Measurements from ENCODE around the gene KIAA1328.

KIAA1328 gene

DNA sequence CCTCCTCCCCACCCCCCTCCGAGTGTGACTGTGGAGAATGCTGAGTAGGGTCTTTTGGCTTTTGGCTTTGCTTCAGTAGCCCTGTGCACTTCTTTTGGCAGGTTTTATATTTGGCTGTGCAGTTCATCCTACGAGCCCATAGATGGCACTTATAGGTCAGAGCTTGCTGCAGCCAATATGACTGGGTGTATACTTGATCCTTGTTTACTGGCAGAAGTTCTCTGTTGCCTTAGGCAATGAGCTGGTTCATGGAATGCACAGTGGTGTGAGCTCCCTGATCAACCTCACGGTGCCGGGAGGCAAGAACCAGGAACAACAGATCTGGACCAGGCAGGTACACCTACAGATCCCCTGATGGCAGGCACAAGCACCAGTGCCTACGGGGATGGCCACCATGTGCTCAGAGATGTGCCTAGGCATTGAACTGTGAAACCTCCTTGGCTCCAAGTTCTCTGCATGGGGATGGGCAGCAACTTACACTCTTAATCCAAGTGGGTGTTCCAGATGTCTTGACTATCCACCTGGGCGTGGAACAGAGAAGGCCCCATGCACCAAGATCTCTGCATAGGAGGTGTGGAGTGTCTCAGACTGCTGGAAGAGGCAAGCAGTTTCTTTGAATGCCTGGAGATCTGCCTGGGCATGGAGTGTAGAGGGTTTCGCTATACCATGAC lies 190.4 kb downstream of the KIAA1328 start:
- ChIA-PET POLR2A (ENCODE audit: low non-redundant PET) (no interaction called here), CTCF (interaction anchor here (0.6 to 0.7 kb wide), 2 partner anchors 34 to 746 kb away, joined by 3 to 6 read pairs; no protein-coding TSS in a partner anchor)

GRCh38 chr18:37033419-37033818 lies 204.5 kb downstream of the KIAA1328 start:
- CTCF ChIA-PET, result no interaction called here
- POLR2A ChIA-PET (ENCODE audit: low non-redundant PET), result no interaction called here
- no peak overlapping the region for H3K27ac ChIP-seq
- TF ChIP-seq, protein P1, sequence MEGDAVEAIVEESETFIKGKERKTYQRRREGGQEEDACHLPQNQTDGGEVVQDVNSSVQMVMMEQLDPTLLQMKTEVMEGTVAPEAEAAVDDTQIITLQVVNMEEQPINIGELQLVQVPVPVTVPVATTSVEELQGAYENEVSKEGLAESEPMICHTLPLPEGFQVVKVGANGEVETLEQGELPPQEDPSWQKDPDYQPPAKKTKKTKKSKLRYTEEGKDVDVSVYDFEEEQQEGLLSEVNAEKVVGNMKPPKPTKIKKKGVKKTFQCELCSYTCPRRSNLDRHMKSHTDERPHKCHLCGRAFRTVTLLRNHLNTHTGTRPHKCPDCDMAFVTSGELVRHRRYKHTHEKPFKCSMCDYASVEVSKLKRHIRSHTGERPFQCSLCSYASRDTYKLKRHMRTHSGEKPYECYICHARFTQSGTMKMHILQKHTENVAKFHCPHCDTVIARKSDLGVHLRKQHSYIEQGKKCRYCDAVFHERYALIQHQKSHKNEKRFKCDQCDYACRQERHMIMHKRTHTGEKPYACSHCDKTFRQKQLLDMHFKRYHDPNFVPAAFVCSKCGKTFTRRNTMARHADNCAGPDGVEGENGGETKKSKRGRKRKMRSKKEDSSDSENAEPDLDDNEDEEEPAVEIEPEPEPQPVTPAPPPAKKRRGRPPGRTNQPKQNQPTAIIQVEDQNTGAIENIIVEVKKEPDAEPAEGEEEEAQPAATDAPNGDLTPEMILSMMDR (conservative IDR thresholded peaks at IDR 0.05; ENCODE audit: low read depth), result no peak
- DNase-seq (ENCODE audit: low spot score), result no peak

More for the DNA sequence above, 190.4 kb downstream of the KIAA1328 start:
- TF ChIP-seq, protein P1 (conservative IDR thresholded peaks at IDR 0.05; ENCODE audit: low read depth), result no peak; the same call in 1 of the 2 replicates
- no peak overlapping the region for H3K27ac ChIP-seq
- DNase-seq (ENCODE audit: low spot score), result peak; percentile 2

DNA sequence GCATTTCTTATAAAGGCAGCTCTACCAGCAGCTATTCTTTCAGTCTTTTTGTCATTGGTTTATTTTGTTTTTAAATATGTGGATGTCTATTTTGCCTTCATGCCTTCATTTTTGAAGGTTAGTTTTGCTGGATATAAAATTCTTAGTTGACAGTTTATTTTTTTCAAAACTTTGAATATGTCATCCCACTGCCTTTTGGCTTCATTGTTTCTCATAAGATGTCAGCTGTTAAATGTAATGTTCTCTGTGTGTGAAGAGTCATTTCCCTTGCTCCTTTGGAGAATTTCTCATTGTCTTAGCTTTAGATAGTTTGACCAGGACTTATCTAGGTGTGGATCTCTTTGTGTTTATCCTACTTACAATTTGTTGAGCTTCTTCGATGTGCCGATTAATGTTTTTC lies 213.5 kb downstream of the KIAA1328 start:
- TF ChIP-seq, protein P1 (conservative IDR thresholded peaks at IDR 0.05; ENCODE audit: low read depth), result no peak
- POLR2A ChIA-PET (ENCODE audit: low non-redundant PET), result no interaction called here
- DNase-seq (ENCODE audit: low spot score), result no peak
- H3K27ac ChIP-seq, result no peak overlapping the region
- CTCF ChIA-PET, result no interaction called here

DNA sequence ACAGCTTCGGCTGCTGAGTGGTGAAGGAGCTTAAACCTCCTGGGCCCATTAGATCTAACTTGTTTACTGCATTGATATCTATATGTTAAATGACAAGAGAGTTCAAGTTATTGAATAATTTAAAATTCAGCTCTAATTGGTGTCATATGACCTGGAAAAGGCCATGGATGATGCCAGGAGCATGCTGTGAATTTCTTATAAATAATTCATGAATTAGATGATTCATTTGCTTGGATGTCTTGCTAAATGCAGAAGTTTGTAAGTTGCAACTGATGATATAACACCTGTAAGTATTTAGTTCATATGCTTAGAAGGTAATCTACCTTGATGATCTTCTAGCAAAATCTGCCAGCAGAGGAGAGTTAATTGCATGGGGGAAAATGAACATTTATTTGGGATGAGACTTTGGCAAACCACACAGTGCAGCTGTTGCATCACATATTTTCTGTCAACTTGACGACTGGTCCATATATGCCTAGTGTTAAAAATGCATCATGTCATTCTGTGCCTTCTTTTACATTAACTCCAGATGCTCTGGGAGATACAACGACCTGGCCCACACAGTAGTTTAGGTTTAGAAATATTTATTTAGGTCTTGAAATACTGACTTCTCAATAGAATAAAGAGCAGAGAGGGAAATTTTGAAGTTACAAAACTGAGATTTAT lies 226.3 kb downstream of the KIAA1328 start:
- DNase-seq (ENCODE audit: low spot score), result no peak
- ChIA-PET CTCF (interaction anchor here (0.8 kb wide), 1 partner anchor 113 kb away, joined by 3 read pairs; no protein-coding TSS in a partner anchor), POLR2A (ENCODE audit: low non-redundant PET) (no interaction called here)
- TF ChIP-seq, protein P1 (conservative IDR thresholded peaks at IDR 0.05; ENCODE audit: low read depth), result no peak
- H3K27ac ChIP-seq, result no peak overlapping the region

DNA sequence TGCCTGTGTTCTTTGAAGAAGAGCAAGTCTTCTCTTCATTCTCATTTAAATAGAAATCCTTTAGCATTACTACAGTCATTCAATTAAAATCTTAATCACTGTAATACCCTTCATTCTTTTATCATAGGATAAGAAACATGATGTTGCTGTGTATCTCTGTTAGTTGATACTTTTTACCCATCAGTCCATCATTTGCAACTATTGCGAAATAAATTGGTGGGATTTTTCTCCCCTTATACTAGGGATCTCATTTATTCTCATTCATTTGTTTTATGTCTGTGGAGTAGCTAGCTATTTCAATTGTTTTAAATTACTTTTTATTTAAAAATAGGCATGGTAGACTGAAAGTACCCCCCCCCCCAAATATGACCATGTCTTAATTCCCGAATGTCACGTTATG lies 235.3 kb downstream of the KIAA1328 start:
- TF ChIP-seq, protein P1 (conservative IDR thresholded peaks at IDR 0.05; ENCODE audit: low read depth), result no peak
- POLR2A ChIA-PET (ENCODE audit: low non-redundant PET), result no interaction called here
- no peak overlapping the region for H3K27ac ChIP-seq
- DNase-seq (ENCODE audit: low spot score), result no peak
- CTCF ChIA-PET, result no interaction called here

- CTCF ChIA-PET, result no interaction called here
- no peak for DNase-seq (ENCODE audit: low spot score)
- no peak overlapping the region for H3K27ac ChIP-seq
- POLR2A ChIA-PET (ENCODE audit: low non-redundant PET), result no interaction called here
- TF ChIP-seq, protein P1 (conservative IDR thresholded peaks at IDR 0.05; ENCODE audit: low read depth), result no peak
Measured at GRCh38 chr18:37065254-37065653, 236.3 kb downstream of the KIAA1328 start.
